Esophagus (tissue), 2 donors: ENCODE data around the gene KRTAP4-4. TPM values are rescaled to one million over a fixed set of nuclear protein-coding genes. Genes with fewer than 3 reads are reported as not detected.
"Not testable (repeated sequence)": the region's sequence is repeated elsewhere in the genome, so short reads cannot be mapped to it uniquely, and the experiment has no call there.

Source experiments
- H3K27ac ChIP-seq, 2 donors: one replicate each; pipeline ENCODE4 v1.5.1; 2013; ENCODE audit warnings: low read depth in 2 of 2, mild to moderate bottlenecking in 2 of 2, inconsistent platforms in 1 of 2, low read length in 1 of 2, moderate library complexity in 1 of 2
- H3K27me3 ChIP-seq, 2 donors: one replicate each; pipeline ENCODE4 v1.6.1; 2013; ENCODE audit warnings: low read length in 2 of 2, control low read depth in 1 of 2, mild to moderate bottlenecking in 1 of 2; ENCODE audit not compliant: insufficient read depth in 2 of 2, control insufficient read depth in 1 of 2
- H3K36me3 ChIP-seq, 2 donors: one replicate each; pipeline ENCODE4 v1.6.1; 2013; ENCODE audit warnings: low read length in 1 of 2; ENCODE audit not compliant: control insufficient read depth in 2 of 2, insufficient read depth in 2 of 2
- H3K4me1 ChIP-seq, 2 donors: one replicate each; pipeline ENCODE4 v1.6.1; 2013; ENCODE audit warnings: low read length in 1 of 2; ENCODE audit not compliant: control insufficient read depth in 2 of 2, insufficient read depth in 2 of 2
- H3K4me3 ChIP-seq, 2 donors: one replicate each; pipeline ENCODE4 v1.5.1; 2013; ENCODE audit warnings: low read length in 2 of 2, mild to moderate bottlenecking in 2 of 2, low read depth in 1 of 2, moderate library complexity in 1 of 2
- H3K9me3 ChIP-seq, 2 donors: one replicate each; pipeline ENCODE4 v1.6.1; 2013; ENCODE audit warnings: mild to moderate bottlenecking in 2 of 2, low read depth in 1 of 2, low read length in 1 of 2, moderate library complexity in 1 of 2; ENCODE audit not compliant: control insufficient read depth in 2 of 2, insufficient read depth in 1 of 2
- WGBS, 2 donors: extraction: QIAGEN DNeasy Blood & Tissue Kit; methylation state at CpG; one replicate each; pipeline ENCODE4 v1.1.7; 2013; 5-methylcytosine and 5-hydroxymethylcytosine counted together
- polyA plus RNA-seq, 2 donors: library from polyadenylated mRNA; stranded (reverse); fragments of 200-250 nt; gene quantifications; one replicate each; pipeline ENCODE4 v1.2.3, GENCODE V29; 2013
- donor health status: healthy with polysubstance abuse.
- donor health status: Bipolar disorder and iron deficiency.

Gene KRTAP4-4
- not detected for polyA plus RNA-seq

GRCh38 chr17:41160648-41161047 lies at the start of gene KRTAP4-4:
Gene KRTAP4-4, minus strand, starts transcription at chr17:41160748. Its CDS starts 57 bp downstream, at chr17:41160691.
- no peaks in the 10 kb centered on the region for H3K4me1 ChIP-seq
- no peaks in the 10 kb centered on the region for H3K36me3 ChIP-seq
- no peak within 1 kb of the TSS for H3K4me3 ChIP-seq
- H3K9me3 ChIP-seq = no peaks in the 10 kb centered on the region
- 94 to 98% methylated on average over 1 of the region's 1 CpG for WGBS, 2 donors
- H3K27ac ChIP-seq = no peak within 1 kb of the TSS
- no peaks in the 10 kb centered on the region for H3K27me3 ChIP-seq

- H3K4me1 ChIP-seq = no peaks in the 10 kb centered on the region
- no peaks in the 10 kb centered on the region for H3K27me3 ChIP-seq
- no peak overlapping the region for H3K27ac ChIP-seq
- no peaks in the 10 kb centered on the region for H3K36me3 ChIP-seq
- H3K9me3 ChIP-seq = no peaks in the 10 kb centered on the region
- H3K4me3 ChIP-seq = no peak overlapping the region
- WGBS, 2 donors = 57 to 62% methylated on average over 5 of the region's 5 CpGs
These were observed 39.0 kb upstream of the KRTAP4-4 start for GRCh38 chr17:41199421-41200078.

GRCh38 chr17:41196068-41196467 lies 35.5 kb upstream of the KRTAP4-4 start:
- 34 to 51% methylated on average over 1 of the region's 1 CpG for WGBS, 2 donors
- H3K27ac ChIP-seq = no peak overlapping the region
- H3K27me3 ChIP-seq = no peaks in the 10 kb centered on the region
- H3K9me3 ChIP-seq = no peaks in the 10 kb centered on the region
- no peak overlapping the region for H3K4me3 ChIP-seq
- no peaks in the 10 kb centered on the region for H3K4me1 ChIP-seq
- no peaks in the 10 kb centered on the region for H3K36me3 ChIP-seq

- H3K27ac ChIP-seq = no peak overlapping the region
- no peak overlapping the region for H3K4me3 ChIP-seq
- WGBS, 2 donors = 71 to 86% methylated on average over 3 of the region's 3 CpGs
- H3K9me3 ChIP-seq = no peaks in the 10 kb centered on the region
- no peaks in the 10 kb centered on the region for H3K27me3 ChIP-seq
- no peaks in the 10 kb centered on the region for H3K4me1 ChIP-seq
- H3K36me3 ChIP-seq = no peaks in the 10 kb centered on the region
These were observed 29.8 kb upstream of the KRTAP4-4 start for GRCh38 chr17:41190328-41190727.

GRCh38 chr17:41189837-41190318 lies 29.3 kb upstream of the KRTAP4-4 start, which contains the start of gene KRTAP9-1:
Gene KRTAP9-1, plus strand, starts transcription at chr17:41189887. Its CDS starts 0 bp downstream, at chr17:41189887.
- not testable (repeated sequence) for H3K27me3 ChIP-seq, H3K4me1 ChIP-seq, H3K9me3 ChIP-seq, H3K4me3 ChIP-seq, H3K27ac ChIP-seq, H3K36me3 ChIP-seq
- WGBS, 2 donors = 59 to 80% methylated on average over 1 of the region's 1 CpG

GRCh38 chr17:41186872-41187271 lies 26.3 kb upstream of the KRTAP4-4 start:
- Histone ChIP-seq H3K4me3 (no peak overlapping the region), H3K36me3 (no peaks in the 10 kb centered on the region), H3K27me3 (no peaks in the 10 kb centered on the region), H3K4me1 (no peaks in the 10 kb centered on the region), H3K9me3 (no peaks in the 10 kb centered on the region), H3K27ac (no peak overlapping the region)
- WGBS, 2 donors = 87 to 90% methylated on average over 2 of the region's 2 CpGs

GRCh38 chr17:41185001-41185400 lies 24.5 kb upstream of the KRTAP4-4 start:
- Histone ChIP-seq H3K4me3 (no peak overlapping the region), H3K4me1 (no peaks in the 10 kb centered on the region), H3K27ac (no peak overlapping the region), H3K9me3 (no peaks in the 10 kb centered on the region), H3K36me3 (no peaks in the 10 kb centered on the region), H3K27me3 (no peaks in the 10 kb centered on the region)
- 40 to 41% methylated on average over 1 of the region's 1 CpG for WGBS, 2 donors

- Histone ChIP-seq H3K4me3 (no peak within 1 kb of the TSS), H3K27me3 (no peaks in the 10 kb centered on the region), H3K9me3 (no peaks in the 10 kb centered on the region), H3K36me3 (no peaks in the 10 kb centered on the region), H3K4me1 (no peaks in the 10 kb centered on the region), H3K27ac (no peak within 1 kb of the TSS)
- 63 to 67% methylated on average over 9 of the region's 9 CpGs for WGBS, 2 donors
These were observed 24.0 kb upstream of the KRTAP4-4 start, which contains the start of gene KRTAP4-1 for GRCh38 chr17:41184480-41184961. Gene KRTAP4-1, minus strand, starts transcription at chr17:41184911. Its CDS starts 57 bp downstream, at chr17:41184854.

- H3K27me3 ChIP-seq = peaks cover 0 to 3% of the 10 kb centered on the region in 2 donors
- 70 to 72% methylated on average over 1 of the region's 1 CpG for WGBS, 2 donors
- H3K36me3 ChIP-seq = no peaks in the 10 kb centered on the region
- H3K4me3 ChIP-seq = no peak overlapping the region
- H3K27ac ChIP-seq = no peak overlapping the region
- H3K4me1 ChIP-seq = no peaks in the 10 kb centered on the region
- H3K9me3 ChIP-seq = no peaks in the 10 kb centered on the region
These were observed 18.5 kb upstream of the KRTAP4-4 start for GRCh38 chr17:41178843-41179616.
